HEK293 (cell line): ENCODE measurements around the gene CRB3.

Source experiments
- CTCF ChIA-PET: fragments of 350-600 bp; formaldehyde crosslinking; extraction: SDS; loops from one replicate; lab custom pipeline; 2021; ENCODE audit warnings: antibody characterized with exemption; lab: Yijun Ruan, JAX
- POLR2A ChIA-PET: fragments of 300-600 bp; formaldehyde crosslinking; extraction: SDS; loops from one replicate; lab custom pipeline; 2020; ENCODE audit warnings: antibody characterized with exemption, inconsistent platforms; lab: Yijun Ruan, JAX
- H3K27ac ChIP-seq: fragments of 200-500 bp; sonication (Bioruptor generic); 2 replicates; pipeline ENCODE4 v1.5.1; 2014; ENCODE audit warnings: low read depth, low read length, control low read depth, inconsistent platforms; ENCODE audit errors: extremely low read depth
- H3K36me3 ChIP-seq, 2 experiments: fragments of 200-500 bp in 1 of 2; sonication (Bioruptor generic) in 1 of 2; 1 replicate in 1 of 2; 2 replicates in 1 of 2; pipeline ENCODE4 v1.5.1; 2014 to 2017; ENCODE audit warnings: inconsistent platforms in 2 of 2, low read length in 2 of 2; ENCODE audit not compliant: control insufficient read depth in 2 of 2, insufficient read depth in 1 of 2
- H3K4me1 ChIP-seq: fragments of 200-500 bp; sonication (Bioruptor generic); 2 replicates; pipeline ENCODE4 v1.5.1; 2014; ENCODE audit warnings: mild to moderate bottlenecking, low read length, inconsistent platforms; ENCODE audit not compliant: control insufficient read depth, insufficient read depth
- H3K4me3 ChIP-seq: 2 replicates; pipeline ENCODE4 v1.5.1; 2011; ENCODE audit warnings: low read depth, mild to moderate bottlenecking, control low read depth, low read length, moderate library complexity
- H3K9me3 ChIP-seq: fragments of 200-500 bp; sonication (Bioruptor generic); 2 replicates; pipeline ENCODE4 v1.5.1; 2014; ENCODE audit warnings: low read depth, low read length, inconsistent platforms; ENCODE audit not compliant: control insufficient read depth, insufficient read depth
- BCL11B ChIP-seq: fragments of 450-650 bp; formaldehyde crosslinking; IDR thresholded peaks from 2 replicates; pipeline ENCODE4 v1.5.1; 2016; ENCODE audit warnings: low read depth, missing biosample characterization, missing genetic modification characterization
- EGR2 ChIP-seq: fragments of 450-650 bp; formaldehyde crosslinking; IDR thresholded peaks from 2 replicates; pipeline ENCODE4 v1.5.1; 2016; ENCODE audit warnings: low read depth, missing biosample characterization, missing genetic modification characterization
- FEZF1 ChIP-seq: fragments of 450-650 bp; formaldehyde crosslinking; IDR thresholded peaks from 2 replicates; pipeline ENCODE4 v1.5.1; 2016; ENCODE audit warnings: missing biosample characterization, missing genetic modification characterization
- GLI4 ChIP-seq: fragments of 450-650 bp; formaldehyde crosslinking; IDR thresholded peaks from 2 replicates; pipeline ENCODE4 v1.5.1; 2016; ENCODE audit warnings: missing biosample characterization, missing genetic modification characterization
- GLIS2 ChIP-seq: fragments of 450-650 bp; formaldehyde crosslinking; IDR thresholded peaks from 2 replicates; pipeline ENCODE4 v1.5.1; 2016; ENCODE audit warnings: missing biosample characterization, missing genetic modification characterization
- PRDM1 ChIP-seq: fragments of 450-650 bp; formaldehyde crosslinking; IDR thresholded peaks from 2 replicates; pipeline ENCODE4; 2016; ENCODE audit warnings: missing biosample characterization, missing genetic modification characterization
- PRDM10 ChIP-seq: fragments of 450-650 bp; formaldehyde crosslinking; IDR thresholded peaks from 2 replicates; pipeline ENCODE4 v1.5.1; 2016; ENCODE audit warnings: missing biosample characterization, missing genetic modification characterization
- YY2 ChIP-seq: fragments of 450-650 bp; formaldehyde crosslinking; IDR thresholded peaks from 2 replicates; pipeline ENCODE4 v1.5.1; 2016; ENCODE audit warnings: missing biosample characterization, missing genetic modification characterization
- ZFP69B ChIP-seq: fragments of 450-650 bp; formaldehyde crosslinking; IDR thresholded peaks from 2 replicates; pipeline ENCODE4 v1.5.1; 2016; ENCODE audit warnings: missing biosample characterization, missing genetic modification characterization
- ZNF146 ChIP-seq: fragments of 450-650 bp; formaldehyde crosslinking; IDR thresholded peaks from 2 replicates; pipeline ENCODE4 v1.5.1; 2016; ENCODE audit warnings: missing biosample characterization, missing genetic modification characterization
- ZNF23 ChIP-seq: fragments of 450-650 bp; formaldehyde crosslinking; IDR thresholded peaks from 2 replicates; pipeline ENCODE4 v1.5.1; 2016; ENCODE audit warnings: missing biosample characterization, missing genetic modification characterization, borderline replicate concordance
- ZNF248 ChIP-seq: fragments of 450-650 bp; formaldehyde crosslinking; IDR thresholded peaks from 2 replicates; pipeline ENCODE4 v1.5.1; 2017; ENCODE audit warnings: missing biosample characterization, missing genetic modification characterization
- ZNF548 ChIP-seq: fragments of 450-650 bp; formaldehyde crosslinking; IDR thresholded peaks from 2 replicates; pipeline ENCODE4 v1.5.1; 2016; ENCODE audit warnings: missing biosample characterization, missing genetic modification characterization
- ZNF596 ChIP-seq: fragments of 450-650 bp; IDR thresholded peaks from 2 replicates; pipeline ENCODE4 v1.5.0; 2018; ENCODE audit warnings: missing biosample characterization, mild to moderate bottlenecking, missing genetic modification characterization, moderate library complexity
- ZNF701 ChIP-seq: fragments of 450-650 bp; formaldehyde crosslinking; IDR thresholded peaks from 2 replicates; pipeline ENCODE4 v1.5.1; 2016; ENCODE audit warnings: missing biosample characterization, missing genetic modification characterization
- ZNF704 ChIP-seq: fragments of 450-650 bp; formaldehyde crosslinking; IDR thresholded peaks from 2 replicates; pipeline ENCODE4 v1.5.1; 2016; ENCODE audit warnings: missing biosample characterization, missing genetic modification characterization
- ZNF76 ChIP-seq: fragments of 450-650 bp; formaldehyde crosslinking; IDR thresholded peaks from 2 replicates; pipeline ENCODE4; 2016; ENCODE audit warnings: low read depth, missing biosample characterization, missing genetic modification characterization, borderline replicate concordance
- ZNF792 ChIP-seq: fragments of 450-650 bp; formaldehyde crosslinking; IDR thresholded peaks from 2 replicates; pipeline ENCODE4 v1.5.1; 2016; ENCODE audit warnings: missing biosample characterization, missing genetic modification characterization
- TF ChIP-seq, protein P1 (sequence below): fragments of 450-650 bp; formaldehyde crosslinking; IDR thresholded peaks from 2 replicates; pipeline ENCODE4 v1.5.1; 2016; ENCODE audit warnings: missing biosample characterization, missing genetic modification characterization
- TF ChIP-seq, protein P2 (sequence below): fragments of 450-650 bp; formaldehyde crosslinking; IDR thresholded peaks from 2 replicates; pipeline ENCODE4 v1.5.1; 2017; ENCODE audit warnings: missing biosample characterization, missing genetic modification characterization

Gene CRB3

DNA sequence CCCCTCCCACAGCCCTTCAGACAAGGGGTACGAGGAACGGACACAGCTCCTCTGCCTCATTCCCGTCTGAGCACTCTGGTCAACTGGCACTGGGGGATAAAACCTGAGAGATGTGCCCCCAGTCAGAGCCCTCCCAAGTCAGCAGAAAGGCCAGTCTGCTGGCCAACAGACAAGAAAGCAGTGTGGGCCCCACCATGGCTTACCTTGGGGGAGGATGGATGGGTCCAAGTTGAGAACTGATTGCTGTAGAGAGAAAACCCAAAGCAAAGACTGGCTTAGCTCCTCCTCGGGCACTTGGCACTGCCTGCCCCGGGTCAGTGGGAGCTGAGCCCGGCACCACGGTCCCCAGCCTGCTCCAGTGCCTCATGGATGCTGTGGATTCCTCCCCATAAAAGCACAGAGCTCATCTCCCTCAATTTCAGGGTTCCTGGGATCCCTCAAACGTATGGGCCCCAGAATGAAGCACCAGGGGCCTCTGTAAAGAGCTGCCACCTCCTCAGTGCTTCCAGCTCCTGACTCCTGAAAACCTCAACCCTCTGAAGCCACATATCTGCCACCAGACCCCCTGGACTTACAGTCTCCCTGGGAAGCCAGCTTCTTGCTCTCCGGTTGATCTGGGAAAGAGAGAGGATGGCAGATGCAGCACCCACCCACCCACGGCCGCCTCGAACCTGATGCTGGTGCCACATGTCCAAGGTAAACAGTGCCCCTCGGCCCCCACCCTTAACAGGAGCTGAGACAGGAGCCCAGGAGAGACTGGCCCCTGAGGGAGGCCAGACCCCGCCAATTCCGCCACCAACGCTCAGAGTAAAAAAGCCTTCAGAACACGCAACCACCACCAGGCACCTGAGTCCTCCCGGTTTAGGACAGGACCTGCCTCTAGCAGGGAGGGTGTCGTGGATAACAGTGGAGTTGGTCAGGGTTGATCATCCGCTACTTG, 42.7 kb upstream of the CRB3 start:
- TF ChIP-seq ZNF548 (tag by site-specific recombination) = no peak
- TF ChIP-seq ZNF704 = no peak
- no peak for TF ChIP-seq GLI4 (tag by site-specific recombination)
- peak; percentile 64 for TF ChIP-seq PRDM10 (tag by site-specific recombination)
- TF ChIP-seq EGR2 (tag by site-specific recombination) = no peak
- peak; percentile 53; the same call in 1 of the 2 replicates for TF ChIP-seq ZFP69B
- 0 out of 2 replicates have a peak, but pooled peaks have one; percentile 12 for TF ChIP-seq GLIS2
- no peak for TF ChIP-seq FEZF1 (tag by site-specific recombination)
- TF ChIP-seq ZNF701 (tag by site-specific recombination) = no peak
- no peak for TF ChIP-seq BCL11B
- TF ChIP-seq ZNF76 (tag by site-specific recombination) = no peak
- TF ChIP-seq, protein P1, sequence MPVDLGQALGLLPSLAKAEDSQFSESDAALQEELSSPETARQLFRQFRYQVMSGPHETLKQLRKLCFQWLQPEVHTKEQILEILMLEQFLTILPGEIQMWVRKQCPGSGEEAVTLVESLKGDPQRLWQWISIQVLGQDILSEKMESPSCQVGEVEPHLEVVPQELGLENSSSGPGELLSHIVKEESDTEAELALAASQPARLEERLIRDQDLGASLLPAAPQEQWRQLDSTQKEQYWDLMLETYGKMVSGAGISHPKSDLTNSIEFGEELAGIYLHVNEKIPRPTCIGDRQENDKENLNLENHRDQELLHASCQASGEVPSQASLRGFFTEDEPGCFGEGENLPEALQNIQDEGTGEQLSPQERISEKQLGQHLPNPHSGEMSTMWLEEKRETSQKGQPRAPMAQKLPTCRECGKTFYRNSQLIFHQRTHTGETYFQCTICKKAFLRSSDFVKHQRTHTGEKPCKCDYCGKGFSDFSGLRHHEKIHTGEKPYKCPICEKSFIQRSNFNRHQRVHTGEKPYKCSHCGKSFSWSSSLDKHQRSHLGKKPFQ (tag by site-specific recombination) = no peak
- TF ChIP-seq ZNF23 (tag by site-specific recombination) = no peak
- CTCF ChIA-PET = no interaction called here
- Histone ChIP-seq H3K27ac (no peak overlapping the region), H3K36me3 (peaks cover 15 to 71% of the 10 kb centered on the region in 2 experiments), H3K4me1 (peaks cover 7% of the 10 kb centered on the region), H3K9me3 (no peaks in the 10 kb centered on the region), H3K4me3 (no peak overlapping the region)
- POLR2A ChIA-PET = interaction anchor here (1.4 kb wide), 2 partner anchors 38 to 49 kb away, joined by 3 read pairs; partner anchors contain the start of genes ALKBH7 and SLC25A23

- POLR2A ChIA-PET = interaction anchor here (0.6 to 1.5 kb wide), 4 partner anchors 36 to 107 kb away, joined by 3 to 7 read pairs (median 3); partner anchors contain the start of genes ALKBH7, SLC25A23 and TNFSF9
- H3K9me3 ChIP-seq = no peaks in the 10 kb centered on the region
- H3K36me3 ChIP-seq = peaks cover 10 to 48% of the 10 kb centered on the region in 2 experiments
- CTCF ChIA-PET = no interaction called here
- peak overlapping the region; percentile 79 for H3K27ac ChIP-seq
- peaks cover 7% of the 10 kb centered on the region for H3K4me1 ChIP-seq
- peak overlapping the region; percentile 84 for H3K4me3 ChIP-seq
- TF ChIP-seq ZNF146 (no peak), PRDM1 (tag by site-specific recombination) (no peak), ZNF596 (tag by site-specific recombination) (0 out of 2 replicates have a peak, but pooled peaks have one; percentile 11), YY2 (tag by site-specific recombination) (no peak), ZNF248 (tag by site-specific recombination) (no peak), ZNF792 (tag by site-specific recombination) (no peak)
- TF ChIP-seq, protein P1 (tag by site-specific recombination) = no peak
- TF ChIP-seq, protein P2, sequence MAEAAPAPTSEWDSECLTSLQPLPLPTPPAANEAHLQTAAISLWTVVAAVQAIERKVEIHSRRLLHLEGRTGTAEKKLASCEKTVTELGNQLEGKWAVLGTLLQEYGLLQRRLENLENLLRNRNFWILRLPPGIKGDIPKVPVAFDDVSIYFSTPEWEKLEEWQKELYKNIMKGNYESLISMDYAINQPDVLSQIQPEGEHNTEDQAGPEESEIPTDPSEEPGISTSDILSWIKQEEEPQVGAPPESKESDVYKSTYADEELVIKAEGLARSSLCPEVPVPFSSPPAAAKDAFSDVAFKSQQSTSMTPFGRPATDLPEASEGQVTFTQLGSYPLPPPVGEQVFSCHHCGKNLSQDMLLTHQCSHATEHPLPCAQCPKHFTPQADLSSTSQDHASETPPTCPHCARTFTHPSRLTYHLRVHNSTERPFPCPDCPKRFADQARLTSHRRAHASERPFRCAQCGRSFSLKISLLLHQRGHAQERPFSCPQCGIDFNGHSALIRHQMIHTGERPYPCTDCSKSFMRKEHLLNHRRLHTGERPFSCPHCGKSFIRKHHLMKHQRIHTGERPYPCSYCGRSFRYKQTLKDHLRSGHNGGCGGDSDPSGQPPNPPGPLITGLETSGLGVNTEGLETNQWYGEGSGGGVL (tag by site-specific recombination) = peak; percentile 70
Measured at GRCh38 chr19:6423499-6424194, 40.4 kb upstream of the CRB3 start.
